ENCODE results near the gene UBL4B.
"Not testable (repeated sequence)": the region's sequence is repeated elsewhere in the genome, so short reads cannot be mapped to it uniquely, and the experiment has no call there.

UBL4B gene

DNA sequence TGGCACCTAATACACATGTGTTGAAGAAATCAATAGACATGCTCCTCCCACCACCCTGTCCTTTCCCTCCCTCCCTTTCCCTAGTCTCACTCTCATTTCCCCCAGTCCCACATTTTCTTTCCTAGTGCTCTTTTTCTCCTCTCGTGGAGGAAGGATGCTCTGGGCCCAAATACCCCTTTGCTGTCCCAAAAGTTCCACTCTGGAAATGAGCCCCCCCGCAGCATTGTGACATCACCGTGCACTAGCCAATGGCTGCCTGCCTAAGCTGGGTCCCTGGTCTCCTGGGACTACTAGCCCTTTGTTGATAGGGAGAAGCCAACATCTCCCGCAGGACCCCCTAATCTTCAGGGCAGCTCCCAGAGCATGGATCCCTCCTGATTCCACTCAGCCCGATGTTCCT, at the start of gene UBL4B:
Gene UBL4B (plus strand): TSS at position 301 of the 400 bp plus-strand sequence. CDS start 92 bp downstream, at position 393.
- DNase-seq (ENCODE audit: low read depth in 1 of 2, low spot score in 1 of 2): no peak

DNA sequence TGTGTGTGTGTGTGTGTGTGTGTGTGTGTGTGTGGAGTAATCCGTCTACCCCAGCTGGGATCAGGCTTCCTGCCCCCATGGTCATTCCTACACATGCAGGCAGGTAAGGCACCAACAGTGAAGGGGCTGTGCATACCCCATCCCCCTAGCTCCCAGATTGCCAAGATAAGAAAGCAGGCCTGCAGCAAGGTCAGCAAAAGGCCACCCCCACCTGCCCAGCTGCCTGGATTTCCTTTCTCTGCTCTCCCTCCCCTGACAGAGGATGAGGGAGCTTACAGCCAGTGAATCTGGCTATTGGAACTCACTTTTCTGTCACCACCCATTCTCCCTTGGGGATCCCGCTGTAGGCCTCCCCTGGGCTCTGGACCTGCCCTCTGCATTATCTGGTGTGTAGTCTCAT, 49.6 kb upstream of the UBL4B start:
- no peak for DNase-seq (ENCODE audit: low read depth in 1 of 2, low spot score in 1 of 2)

DNA sequence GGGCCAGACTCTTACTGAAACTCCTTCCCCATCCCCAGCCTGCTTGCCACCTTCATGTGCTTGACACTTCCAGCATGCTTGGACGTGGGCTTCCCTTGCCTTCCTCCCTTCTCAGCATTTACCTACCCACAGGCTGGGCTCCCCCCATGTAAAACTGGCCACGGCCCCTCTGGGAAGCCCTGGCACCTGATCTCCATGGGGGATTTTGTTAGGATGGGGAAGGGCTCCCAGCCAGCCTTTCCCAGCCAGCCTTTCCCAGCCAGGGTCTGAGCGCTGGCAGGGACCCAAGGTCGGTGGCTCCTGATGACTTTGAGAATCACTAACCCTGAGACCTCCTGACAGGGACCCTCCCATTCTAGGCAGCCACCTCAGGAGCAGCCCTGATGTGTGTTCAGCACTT, 48.5 kb upstream of the UBL4B start:
- DNase-seq (ENCODE audit: low read depth in 1 of 2, low spot score in 1 of 2): no peak

GRCh38 chr1:110064576-110065337, 47.5 kb upstream of the UBL4B start:
- no peak for DNase-seq (ENCODE audit: low read depth in 1 of 2, low spot score in 1 of 2)

DNA sequence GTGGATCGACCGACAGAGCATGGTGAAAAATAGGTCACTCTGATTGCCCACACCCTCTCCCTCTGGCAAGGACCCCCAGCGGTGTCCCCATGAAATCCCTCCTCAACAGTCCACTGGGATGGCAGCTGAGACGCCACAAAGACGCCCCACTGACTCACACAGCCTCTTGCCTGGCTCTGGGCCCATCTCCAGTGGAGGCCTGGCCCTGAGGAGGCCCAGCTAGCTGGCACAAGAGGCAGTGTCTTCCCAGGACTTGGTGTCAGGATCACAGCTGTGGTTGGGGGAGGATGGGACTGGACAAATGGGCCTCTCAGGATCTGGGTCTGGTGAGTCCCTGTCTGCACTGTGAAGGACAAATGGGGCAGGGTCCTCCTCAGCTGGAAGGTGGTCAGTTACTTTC, 46.4 kb upstream of the UBL4B start:
- DNase-seq (ENCODE audit: low read depth in 1 of 2, low spot score in 1 of 2): no peak

DNA sequence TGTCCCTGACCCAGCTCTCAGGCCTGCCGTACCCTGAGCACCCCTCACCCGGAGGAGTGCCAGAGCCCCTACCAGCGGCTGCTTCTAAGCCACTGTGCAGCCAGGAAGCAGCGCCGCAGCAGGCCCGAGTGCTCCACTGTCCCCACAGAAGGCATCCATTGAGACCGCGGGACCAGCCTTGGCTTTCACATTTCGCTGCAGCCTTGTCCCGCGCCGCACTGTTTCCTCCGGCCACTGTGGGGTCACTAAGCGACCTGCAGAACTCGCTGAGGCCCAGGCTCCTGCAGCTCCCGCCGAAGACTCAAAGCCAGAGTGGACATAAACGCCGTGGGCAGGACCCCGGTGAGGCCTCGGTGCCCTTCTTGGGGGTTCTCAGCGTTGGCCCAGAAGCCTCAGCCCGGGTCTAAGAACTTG, 44.8 kb upstream of the UBL4B start:
- no peak for DNase-seq (ENCODE audit: low read depth in 1 of 2, low spot score in 1 of 2)

GRCh38 chr1:110067893-110068645, 44.2 kb upstream of the UBL4B start:
- DNase-seq (ENCODE audit: low read depth in 1 of 2, low spot score in 1 of 2): no peak

GRCh38 chr1:110068646-110069403, 43.4 kb upstream of the UBL4B start:
- DNase-seq (ENCODE audit: low read depth in 1 of 2, low spot score in 1 of 2): no peak

GRCh38 chr1:110069404-110070281, 42.6 kb upstream of the UBL4B start:
- DNase-seq (ENCODE audit: low read depth in 1 of 2, low spot score in 1 of 2): no peak

GRCh38 chr1:110070282-110070669, 42.0 kb upstream of the UBL4B start:
- no peak for DNase-seq (ENCODE audit: low read depth in 1 of 2, low spot score in 1 of 2)

DNA sequence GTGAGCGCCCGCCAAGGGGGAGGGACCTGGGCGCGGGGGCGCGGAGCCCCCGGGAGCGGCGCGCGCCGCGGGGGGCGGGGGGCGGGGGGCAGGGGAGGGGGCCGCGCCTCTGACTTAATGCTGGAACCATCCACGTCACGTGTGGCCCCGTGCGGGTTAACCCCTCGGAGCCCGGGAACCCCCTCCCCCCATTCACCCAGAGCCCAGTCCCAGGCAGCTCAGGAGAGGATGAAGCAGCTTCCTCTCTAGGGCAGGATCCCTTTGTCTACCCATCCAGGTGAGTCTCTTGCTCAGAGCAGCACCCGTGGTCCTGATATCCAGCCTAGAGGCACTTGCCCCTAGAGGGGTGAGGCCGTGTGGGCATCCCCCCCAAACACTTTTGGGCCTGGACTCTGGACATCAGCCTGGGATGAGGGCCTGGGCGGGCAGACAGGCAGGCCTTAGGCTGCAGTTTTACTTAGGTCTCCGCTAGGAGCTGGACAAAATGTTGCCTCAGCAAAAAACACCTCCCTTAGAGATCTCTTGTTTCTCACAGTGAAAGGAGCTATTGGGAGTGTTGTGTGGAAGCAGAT, 41.5 kb upstream of the UBL4B start, which contains the start of gene ALX3:
Gene ALX3 (minus strand): TSS at position 2 of the 572 bp plus-strand sequence. CDS start 60 bp downstream, outside the sequence.
- DNase-seq (ENCODE audit: low read depth in 1 of 2, low spot score in 1 of 2): no peak

- no peak for DNase-seq (ENCODE audit: low read depth in 1 of 2, low spot score in 1 of 2)
Measured at GRCh38 chr1:110074166-110074565, 38.1 kb upstream of the UBL4B start.

GRCh38 chr1:110076789-110077500, 35.3 kb upstream of the UBL4B start:
- DNase-seq (ENCODE audit: low read depth in 1 of 2, low spot score in 1 of 2): no peak

GRCh38 chr1:110079995-110080394, 32.2 kb upstream of the UBL4B start:
- DNase-seq (ENCODE audit: low read depth in 1 of 2, low spot score in 1 of 2): not testable (repeated sequence)

GRCh38 chr1:110081061-110081460, 31.2 kb upstream of the UBL4B start:
- DNase-seq (ENCODE audit: low read depth in 1 of 2, low spot score in 1 of 2): no peak

GRCh38 chr1:110082477-110082876, 29.8 kb upstream of the UBL4B start:
- no peak for DNase-seq (ENCODE audit: low read depth in 1 of 2, low spot score in 1 of 2)

DNA sequence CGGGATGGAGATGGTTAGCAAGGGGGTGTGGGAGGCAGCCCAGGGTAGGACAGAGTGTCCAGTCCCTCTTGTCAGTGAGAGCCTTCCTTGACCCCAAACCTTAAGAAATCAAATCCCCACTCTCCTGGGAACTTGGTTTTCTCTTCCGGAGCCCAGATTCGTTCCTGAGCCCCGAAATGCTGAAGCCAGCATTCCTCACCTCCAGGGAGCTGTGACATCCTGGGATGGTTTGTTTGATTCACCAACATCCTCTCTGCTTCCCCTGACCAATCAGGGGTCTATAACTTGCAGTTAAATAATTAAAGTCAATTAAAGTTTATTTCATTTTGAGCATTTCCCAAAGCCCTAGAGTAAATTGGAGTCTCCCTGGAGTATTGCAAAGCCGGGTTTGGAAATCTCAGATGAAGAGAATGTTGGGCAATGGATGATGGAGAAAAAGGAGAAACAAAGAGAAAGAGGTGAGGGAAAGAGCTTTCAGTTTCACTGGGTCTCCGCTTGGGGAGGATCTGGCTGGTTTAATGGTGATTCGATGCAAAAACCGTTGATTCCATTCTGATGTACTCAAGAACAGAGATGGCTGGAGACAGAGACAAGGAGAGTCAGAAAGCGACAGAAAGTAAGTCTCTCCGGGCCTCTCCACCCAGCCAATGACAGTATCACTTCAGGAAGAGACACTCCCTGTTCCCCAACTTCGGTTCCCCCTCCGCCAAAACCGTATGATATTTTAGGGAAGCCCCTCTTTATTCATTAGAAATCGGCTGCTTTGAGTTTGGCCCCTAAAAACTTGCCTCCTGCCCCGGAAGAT, 29.0 kb upstream of the UBL4B start:
- no peak for DNase-seq (ENCODE audit: low read depth in 1 of 2, low spot score in 1 of 2)

DNA sequence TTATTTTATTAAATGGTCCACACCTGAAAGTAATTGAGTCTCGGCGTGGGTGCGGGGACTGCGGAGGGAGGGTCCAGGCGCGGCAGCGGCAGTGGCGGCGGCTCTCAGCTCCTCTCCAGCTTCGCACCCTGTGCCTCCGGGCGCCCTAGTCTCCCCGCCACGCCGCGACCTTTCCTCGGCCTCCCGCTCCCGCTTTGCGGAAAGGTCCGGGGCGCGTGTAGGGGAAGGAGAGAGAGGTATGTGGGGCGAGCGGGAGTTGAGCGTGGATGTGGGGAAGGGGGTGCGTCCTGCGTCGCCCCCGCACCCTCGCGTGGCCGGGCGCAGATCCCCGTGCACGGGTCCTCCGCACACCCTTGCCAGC, 28.4 kb upstream of the UBL4B start:
- DNase-seq (ENCODE audit: low read depth in 1 of 2, low spot score in 1 of 2): no peak

All from activated CD4-positive, alpha-beta T cell treated with anti-CD3 and anti-CD28 coated beads, Interleukin-2, amount 50 U/mL, for 24 hours (primary cell).